GM10266 (cell line): ENCODE results near the gene SKP1.
A peak's percentile ranks its signal among the peaks of the same experiment; 100 is the strongest.
"Not testable (repeated sequence)": the region's sequence is repeated elsewhere in the genome, so short reads cannot be mapped to it uniquely, and the experiment has no call there.

Experiments
- DNase-seq: peaks from one replicate; pipeline ENCODE4 v3.0.0; 2012; ENCODE audit errors: extremely low spot score
- TF ChIP-seq, protein P1 (sequence below): IDR thresholded peaks from 2 replicates; pipeline ENCODE4 v1.5.1; 2012; ENCODE audit warnings: mild to moderate bottlenecking, low read depth; ENCODE audit not compliant: control insufficient read depth, insufficient read depth; ENCODE audit errors: missing control alignments

SKP1 gene

GRCh38 chr5:134176511-134177368, at the start of gene SKP1:
SKP1 (minus strand) TSS chr5:134176950; CDS start chr5:134174022, 2,928 bp downstream.
- peak; percentile 90 for DNase-seq
- TF ChIP-seq, protein P1, sequence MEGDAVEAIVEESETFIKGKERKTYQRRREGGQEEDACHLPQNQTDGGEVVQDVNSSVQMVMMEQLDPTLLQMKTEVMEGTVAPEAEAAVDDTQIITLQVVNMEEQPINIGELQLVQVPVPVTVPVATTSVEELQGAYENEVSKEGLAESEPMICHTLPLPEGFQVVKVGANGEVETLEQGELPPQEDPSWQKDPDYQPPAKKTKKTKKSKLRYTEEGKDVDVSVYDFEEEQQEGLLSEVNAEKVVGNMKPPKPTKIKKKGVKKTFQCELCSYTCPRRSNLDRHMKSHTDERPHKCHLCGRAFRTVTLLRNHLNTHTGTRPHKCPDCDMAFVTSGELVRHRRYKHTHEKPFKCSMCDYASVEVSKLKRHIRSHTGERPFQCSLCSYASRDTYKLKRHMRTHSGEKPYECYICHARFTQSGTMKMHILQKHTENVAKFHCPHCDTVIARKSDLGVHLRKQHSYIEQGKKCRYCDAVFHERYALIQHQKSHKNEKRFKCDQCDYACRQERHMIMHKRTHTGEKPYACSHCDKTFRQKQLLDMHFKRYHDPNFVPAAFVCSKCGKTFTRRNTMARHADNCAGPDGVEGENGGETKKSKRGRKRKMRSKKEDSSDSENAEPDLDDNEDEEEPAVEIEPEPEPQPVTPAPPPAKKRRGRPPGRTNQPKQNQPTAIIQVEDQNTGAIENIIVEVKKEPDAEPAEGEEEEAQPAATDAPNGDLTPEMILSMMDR = no peak

DNA sequence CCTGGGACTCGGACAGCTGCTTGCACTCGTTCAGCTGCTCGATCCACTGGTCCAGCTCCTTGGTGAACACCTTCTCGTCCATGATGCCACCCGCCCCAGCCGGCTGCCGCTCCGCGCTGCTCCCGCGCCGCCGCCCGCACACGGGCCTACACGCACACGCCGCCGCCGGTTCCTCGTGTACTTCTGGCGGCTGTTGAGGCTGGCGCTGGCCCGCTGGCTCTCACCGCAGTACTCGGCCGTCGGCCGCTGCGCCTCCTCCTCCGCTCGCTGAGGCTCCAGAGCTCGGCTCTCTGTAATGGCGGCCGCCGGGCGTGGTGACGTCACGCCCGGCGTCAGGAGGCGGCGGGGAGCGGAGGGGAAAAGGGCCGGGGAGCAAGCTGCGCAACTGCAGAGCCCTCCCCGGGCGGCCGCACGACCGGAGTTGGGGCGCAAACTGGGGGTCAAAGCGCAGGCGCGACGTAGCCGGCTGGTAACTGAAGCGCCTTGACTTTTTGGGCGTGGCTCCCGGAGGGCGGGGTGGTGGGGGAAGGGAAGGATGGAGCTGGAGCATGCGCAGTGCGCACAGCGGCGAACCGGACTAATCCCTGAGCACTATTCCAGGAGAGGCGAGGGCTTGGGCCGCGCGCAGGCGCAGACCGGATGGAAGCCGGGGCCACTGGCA, 49.2 kb upstream of the SKP1 start, which contains the start of gene PPP2CA:
Gene PPP2CA, minus strand, starts transcription at position 294 of the 661 bp plus-strand sequence. Its CDS starts 212 bp downstream, at position 82.
- TF ChIP-seq, protein P1 = no peak
- DNase-seq = peak; percentile 95

DNA sequence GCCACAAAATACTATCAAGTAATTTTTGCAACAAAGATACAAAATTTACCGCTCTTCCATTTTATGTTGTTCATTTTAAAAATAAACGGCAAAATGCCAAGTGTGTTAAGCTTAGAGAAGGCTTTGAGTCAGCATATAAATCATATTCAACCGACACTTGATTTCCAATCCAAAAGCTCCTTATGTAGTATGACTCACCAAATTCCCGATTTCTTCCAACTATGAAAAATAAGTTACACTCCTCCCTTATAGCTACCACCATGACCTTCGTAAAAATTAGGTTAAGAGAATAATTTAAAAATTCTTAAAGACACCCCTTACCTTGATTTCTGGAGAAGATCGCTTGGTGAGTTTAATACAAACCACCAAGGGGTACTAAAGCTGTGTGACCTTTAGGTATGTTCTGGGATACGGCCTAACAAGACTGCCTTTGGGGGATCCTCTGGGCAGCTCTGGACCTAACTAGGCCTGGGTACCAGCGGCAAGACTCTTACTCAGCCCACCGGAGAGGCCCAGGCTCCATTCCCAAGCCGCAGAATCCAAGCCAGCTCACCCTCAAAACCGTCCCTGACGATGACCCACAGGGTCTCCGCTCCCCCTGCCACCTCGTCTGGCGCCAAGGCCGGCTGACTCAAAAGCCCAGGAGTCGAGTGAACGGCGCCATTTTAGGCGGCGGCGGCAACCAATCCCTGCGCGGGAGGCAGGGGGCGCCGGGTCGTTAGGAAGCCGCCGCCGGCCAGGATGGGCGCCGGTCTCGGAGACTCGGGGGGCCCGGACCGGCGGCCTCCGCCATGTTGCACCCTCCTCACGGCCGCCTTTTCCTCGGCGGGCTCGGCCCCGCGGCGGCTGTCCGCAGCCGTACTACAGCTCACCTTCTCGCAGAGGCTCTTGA, 48.4 kb upstream of the SKP1 start:
- TF ChIP-seq, protein P1 = peak; percentile 37
- DNase-seq = peak; percentile 54

GRCh38 chr5:134223406-134224248, 46.9 kb upstream of the SKP1 start:
- TF ChIP-seq, protein P1 = no peak
- no peak for DNase-seq

DNA sequence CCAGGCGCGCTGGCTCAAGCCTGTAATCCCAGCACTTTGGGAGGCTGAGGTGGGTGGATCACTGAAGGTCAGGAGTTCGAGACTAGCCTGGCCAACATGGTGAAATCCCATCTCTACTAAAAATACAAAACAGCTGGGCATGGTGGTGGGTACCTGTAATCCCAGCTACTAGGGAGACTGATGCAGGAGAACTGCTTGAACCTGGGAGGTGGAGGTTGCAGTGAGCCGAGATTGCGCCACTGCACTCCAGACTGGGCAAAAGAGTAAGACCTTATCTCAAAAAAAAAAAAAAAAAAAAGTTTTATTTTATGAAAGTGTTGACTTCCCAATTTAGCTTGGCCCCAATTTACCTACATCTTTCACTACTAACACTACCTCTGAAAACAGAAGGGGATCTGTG, 44.9 kb upstream of the SKP1 start:
- DNase-seq = not testable (repeated sequence)

GRCh38 chr5:134215757-134216156, 39.0 kb upstream of the SKP1 start:
- no peak for DNase-seq
- TF ChIP-seq, protein P1 = no peak

DNA sequence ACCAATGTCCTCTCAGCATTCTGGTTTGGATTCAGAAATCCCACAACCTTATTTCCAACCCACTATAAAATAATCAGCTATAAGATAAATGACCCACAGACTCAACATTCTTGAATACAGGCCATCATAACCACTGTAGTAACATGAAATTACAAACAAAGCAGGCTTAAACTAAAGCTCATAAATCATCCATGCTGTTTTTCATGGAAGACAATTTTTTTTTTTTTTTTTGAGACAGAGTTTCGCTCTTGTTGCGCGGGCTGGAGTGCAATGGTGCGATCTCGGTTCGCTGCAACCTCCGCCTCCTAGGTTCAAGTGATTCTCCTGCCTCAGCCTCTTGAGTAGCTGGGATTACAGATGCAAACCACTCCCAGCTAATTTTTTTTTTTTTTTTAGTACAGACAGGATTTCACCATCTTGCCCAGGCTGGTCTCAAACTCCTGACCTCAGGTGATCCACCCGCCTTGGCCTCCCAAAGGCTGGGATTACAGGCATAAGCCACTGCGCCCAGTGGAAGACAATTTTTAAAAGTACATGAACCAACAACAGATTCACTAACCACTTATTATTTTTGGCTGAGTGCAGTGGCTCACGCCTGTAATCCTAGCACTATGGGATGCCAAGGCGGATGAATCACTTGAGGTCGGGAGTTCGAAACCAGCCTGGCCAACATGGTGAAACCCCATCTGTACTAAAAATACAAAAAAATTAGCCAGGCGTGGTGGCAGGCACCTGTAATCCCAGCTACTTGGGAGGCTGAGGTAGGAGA, 34.7 kb upstream of the SKP1 start:
- DNase-seq = not testable (repeated sequence)
